Mucosa of rectum (tissue), 2 donors: ENCODE results near the gene RRP36.

ENCODE experiments used
- H3K27ac ChIP-seq, 2 donors: one replicate each; pipeline ENCODE4 v1.7.0; 2013; ENCODE audit warnings: inconsistent platforms in 2 of 2, low read depth in 2 of 2, low read length in 2 of 2
- H3K27me3 ChIP-seq, 2 donors: one replicate each; pipeline ENCODE4 v1.7.0; 2013; ENCODE audit warnings: low read length in 2 of 2; ENCODE audit not compliant: control insufficient read depth in 2 of 2, insufficient read depth in 2 of 2
- H3K36me3 ChIP-seq, 2 donors: one replicate each; pipeline ENCODE4 v1.7.0; 2013; ENCODE audit warnings: low read length in 2 of 2; ENCODE audit not compliant: control insufficient read depth in 2 of 2, insufficient read depth in 2 of 2
- H3K4me1 ChIP-seq, 2 donors: one replicate each; pipeline ENCODE4 v1.7.0; 2013; ENCODE audit warnings: low read length in 2 of 2, mild to moderate bottlenecking in 1 of 2; ENCODE audit not compliant: control insufficient read depth in 2 of 2, insufficient read depth in 2 of 2
- H3K4me3 ChIP-seq, 2 donors: one replicate each; pipeline ENCODE4 v1.7.0; 2013; ENCODE audit warnings: low read length in 2 of 2
- H3K9ac ChIP-seq, 2 donors: one replicate each; pipeline ENCODE4 v1.7.0; 2013; ENCODE audit warnings: low read length in 2 of 2, low read depth in 1 of 2, mild to moderate bottlenecking in 1 of 2
- H3K9me3 ChIP-seq, 2 donors: one replicate each; pipeline ENCODE4 v1.7.0; 2013; ENCODE audit warnings: low read length in 2 of 2; ENCODE audit not compliant: control insufficient read depth in 2 of 2
- donor health status: healthy.
- donor health status: Normal muscosa, but diverticular disease.

RRP36 gene

GRCh38 chr6:43021270-43022047 is at the start of gene RRP36:
RRP36 (plus strand) TSS chr6:43021623; CDS start chr6:43021655, 32 bp downstream.
- Histone ChIP-seq H3K36me3 (peaks cover 37 to 41% of the 10 kb centered on the region in 2 donors), H3K9me3 (no peaks in the 10 kb centered on the region), H3K4me1 (peaks cover 12 to 13% of the 10 kb centered on the region in 2 donors), H3K4me3 (peak within 1 kb of the TSS; percentile 91 to 99), H3K9ac (peak within 1 kb of the TSS; percentile 73 to 84), H3K27ac (peak within 1 kb of the TSS; percentile 54 to 72), H3K27me3 (no peaks in the 10 kb centered on the region)

DNA sequence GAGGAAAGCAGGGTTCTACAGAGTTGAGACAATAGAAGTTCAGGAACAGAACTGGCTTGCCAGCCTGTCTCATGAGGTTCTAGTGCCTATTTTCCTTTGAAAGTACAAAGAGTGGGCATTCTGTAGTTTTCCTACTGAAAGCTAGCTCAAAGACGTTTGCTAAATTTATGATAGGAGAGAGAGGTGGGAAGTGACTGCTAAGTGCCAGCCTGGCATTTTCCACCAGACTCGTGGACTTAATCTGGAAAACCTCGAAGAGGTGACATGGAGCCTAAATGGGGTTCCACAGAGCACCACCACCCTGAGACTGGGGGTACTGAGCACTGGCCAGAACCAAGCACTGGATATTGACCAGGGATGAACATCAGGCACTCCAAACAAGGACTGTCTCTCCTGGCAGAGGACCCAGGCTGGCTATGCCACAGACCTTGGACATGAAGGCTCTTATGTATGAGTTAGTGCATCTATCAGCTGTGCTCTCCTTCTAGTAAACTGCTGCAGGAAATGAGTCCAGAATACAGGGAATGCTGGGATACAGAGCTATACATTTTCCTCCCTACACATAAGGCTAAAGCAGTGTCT is 49.6 kb upstream of the RRP36 start:
- Histone ChIP-seq H3K9ac (no peak overlapping the region), H3K27ac (no peak overlapping the region), H3K36me3 (peaks cover 16 to 20% of the 10 kb centered on the region in 2 donors), H3K4me1 (no peaks in the 10 kb centered on the region), H3K9me3 (no peaks in the 10 kb centered on the region), H3K27me3 (no peaks in the 10 kb centered on the region), H3K4me3 (no peak overlapping the region)

- Histone ChIP-seq H3K9me3 (no peaks in the 10 kb centered on the region), H3K36me3 (peaks cover 10 to 12% of the 10 kb centered on the region in 2 donors), H3K4me1 (peaks cover 4 to 7% of the 10 kb centered on the region in 2 donors), H3K9ac (no peak overlapping the region), H3K27ac (no peak overlapping the region), H3K4me3 (no peak overlapping the region), H3K27me3 (no peaks in the 10 kb centered on the region)
Observed at GRCh38 chr6:42973926-42974325, 47.5 kb upstream of the RRP36 start.

DNA sequence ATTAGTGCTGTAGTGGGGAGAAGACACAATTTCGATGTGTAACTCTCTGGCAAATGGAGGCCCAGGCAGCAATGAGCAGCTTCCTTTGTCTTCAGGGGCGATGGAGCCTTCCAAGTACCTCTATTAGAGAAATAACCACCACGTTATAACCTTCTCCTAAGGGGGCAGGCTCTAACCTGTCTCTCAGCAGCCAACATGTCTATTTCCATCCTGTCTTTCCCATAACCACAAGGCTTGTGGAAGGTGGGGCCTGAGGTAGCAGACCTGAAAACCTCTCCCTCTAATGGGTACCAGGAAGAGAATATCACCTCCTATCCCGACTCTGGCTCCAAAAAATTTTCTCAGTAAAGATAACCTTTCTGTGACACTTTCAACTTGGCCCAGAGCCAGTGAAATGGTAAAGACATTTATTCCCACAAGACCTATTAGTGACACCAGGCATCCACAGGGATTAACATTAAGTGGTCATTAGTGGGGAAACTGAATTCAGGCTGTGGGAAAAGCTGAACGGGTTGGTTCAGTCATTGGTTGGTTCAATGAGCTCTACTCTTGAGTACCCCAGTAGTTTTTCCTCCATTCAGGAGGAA is 46.4 kb upstream of the RRP36 start:
- Histone ChIP-seq H3K27me3 (no peaks in the 10 kb centered on the region), H3K36me3 (peaks cover 6 to 8% of the 10 kb centered on the region in 2 donors), H3K27ac (no peak overlapping the region), H3K4me1 (peaks cover 11 to 12% of the 10 kb centered on the region in 2 donors), H3K9ac (no peak overlapping the region), H3K9me3 (no peaks in the 10 kb centered on the region), H3K4me3 (no peak overlapping the region)

DNA sequence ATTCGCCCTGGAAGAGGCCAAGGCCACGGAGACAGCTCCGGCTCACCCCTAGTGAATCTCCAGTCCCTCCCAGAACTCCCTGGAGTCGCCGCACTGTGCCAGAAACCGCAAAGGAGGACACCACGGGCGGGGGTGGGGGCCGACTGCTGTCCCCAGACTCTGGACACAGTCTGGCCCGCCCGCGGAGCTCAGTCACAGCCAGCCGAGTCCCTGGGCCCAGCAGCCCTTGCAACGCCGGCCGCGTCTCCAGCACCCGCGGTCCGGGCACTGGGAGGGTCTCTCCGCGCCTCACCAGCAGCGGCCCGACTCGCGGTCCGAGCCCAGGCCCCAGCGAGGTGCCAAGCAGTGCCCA is 43.0 kb upstream of the RRP36 start:
- peaks cover 4 to 6% of the 10 kb centered on the region in 2 donors for H3K36me3 ChIP-seq
- H3K4me1 ChIP-seq: peaks cover 12% of the 10 kb centered on the region in 2 donors

DNA sequence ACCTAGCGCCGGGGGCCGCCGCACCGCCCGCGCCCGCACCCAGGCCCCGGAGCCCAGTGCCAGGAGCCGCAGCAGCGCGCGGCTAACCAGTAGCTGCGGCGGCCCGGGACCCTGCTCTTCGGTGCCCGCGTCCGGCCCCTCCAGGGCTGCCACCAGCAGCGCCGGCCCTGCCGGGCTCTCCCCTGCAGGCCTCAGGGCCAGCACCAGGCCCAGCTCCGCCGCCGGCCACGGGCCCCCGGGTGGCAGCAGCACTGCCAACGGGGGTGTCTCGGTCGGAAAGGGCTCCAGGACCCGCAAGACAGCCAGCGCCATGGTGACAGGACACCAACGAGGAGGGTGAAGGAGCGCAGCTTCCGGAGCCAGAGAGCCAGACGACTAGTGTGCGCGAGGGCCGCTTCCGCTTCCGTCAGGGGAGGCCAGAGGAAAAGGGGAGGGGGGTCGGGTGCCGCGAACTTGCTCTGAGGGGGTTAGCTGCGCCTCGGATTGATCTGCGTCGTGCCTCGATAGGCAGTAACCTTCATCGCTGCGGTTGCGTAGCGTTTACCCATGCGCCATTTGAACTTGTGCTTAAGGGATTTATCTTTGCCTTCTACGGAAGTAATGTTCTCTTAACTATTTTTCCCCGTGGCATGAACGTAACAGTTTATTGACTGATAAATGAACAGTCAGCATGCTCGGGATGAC is 42.4 kb upstream of the RRP36 start, which contains the start of gene PEX6:
Gene PEX6, minus strand, starts transcription at position 343 of the 684 bp plus-strand sequence. Its CDS starts 31 bp downstream, at position 312.
- peak within 1 kb of the TSS; percentile 83 to 88 for H3K9ac ChIP-seq
- peak within 1 kb of the TSS; percentile 85 to 95 for H3K4me3 ChIP-seq
- no peaks in the 10 kb centered on the region for H3K27me3 ChIP-seq
- peak within 1 kb of the TSS; percentile 88 to 92 for H3K27ac ChIP-seq
- H3K9me3 ChIP-seq: no peaks in the 10 kb centered on the region
- peaks cover 16% of the 10 kb centered on the region in 2 donors for H3K4me1 ChIP-seq
- H3K36me3 ChIP-seq: peaks cover 2 to 4% of the 10 kb centered on the region in 2 donors

More for the DNA sequence above, 43.0 kb upstream of the RRP36 start:
- peak overlapping the region; percentile 88 to 92 for H3K27ac ChIP-seq
- peak overlapping the region; percentile 85 to 95 for H3K4me3 ChIP-seq
- peak overlapping the region; percentile 83 to 88 for H3K9ac ChIP-seq
- H3K9me3 ChIP-seq: no peaks in the 10 kb centered on the region
- H3K27me3 ChIP-seq: no peaks in the 10 kb centered on the region

GRCh38 chr6:42979523-42980177 is 41.8 kb upstream of the RRP36 start:
- Histone ChIP-seq H3K36me3 (peaks cover 0 to 3% of the 10 kb centered on the region in 2 donors), H3K4me1 (peaks cover 16% of the 10 kb centered on the region in 2 donors), H3K27ac (peak overlapping the region; percentile 88 to 92), H3K9ac (peak overlapping the region; percentile 83 to 88), H3K9me3 (no peaks in the 10 kb centered on the region), H3K4me3 (peak overlapping the region; percentile 85 to 95), H3K27me3 (no peaks in the 10 kb centered on the region)

DNA sequence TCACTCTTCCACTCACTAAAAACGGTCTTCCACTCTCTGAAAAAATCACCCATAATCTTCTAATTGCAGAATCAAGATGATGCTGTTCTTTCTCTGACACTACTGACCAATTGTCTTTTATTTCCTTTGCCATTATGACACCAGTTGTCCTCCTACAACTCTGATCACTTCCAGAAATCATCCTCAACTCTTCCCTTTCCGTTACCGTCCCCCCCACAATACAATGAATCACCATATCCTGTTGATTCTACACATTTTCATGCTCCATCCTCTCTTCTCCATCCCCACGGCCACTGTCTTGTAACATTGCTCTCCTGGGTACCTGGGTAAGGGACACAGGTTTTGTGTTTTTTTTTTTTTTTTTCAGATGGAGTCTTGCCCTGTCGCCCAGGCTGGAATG is 39.6 kb upstream of the RRP36 start:
- H3K9ac ChIP-seq: no peak overlapping the region
- H3K4me3 ChIP-seq: no peak overlapping the region
- no peaks in the 10 kb centered on the region for H3K27me3 ChIP-seq
- H3K9me3 ChIP-seq: no peaks in the 10 kb centered on the region
- no peaks in the 10 kb centered on the region for H3K36me3 ChIP-seq
- H3K27ac ChIP-seq: no peak overlapping the region
- peaks cover 28 to 31% of the 10 kb centered on the region in 2 donors for H3K4me1 ChIP-seq

GRCh38 chr6:42984001-42984923 is 37.2 kb upstream of the RRP36 start, which contains the start of gene PPP2R5D:
PPP2R5D (plus strand) TSS chr6:42984570; CDS start chr6:42984678, 108 bp downstream.
- H3K36me3 ChIP-seq: peaks cover 0 to 6% of the 10 kb centered on the region in 2 donors
- H3K9me3 ChIP-seq: no peaks in the 10 kb centered on the region
- peaks cover 23 to 34% of the 10 kb centered on the region in 2 donors for H3K4me1 ChIP-seq
- peak within 1 kb of the TSS; percentile 64 to 85 for H3K27ac ChIP-seq
- H3K27me3 ChIP-seq: no peaks in the 10 kb centered on the region
- H3K9ac ChIP-seq: peak within 1 kb of the TSS; percentile 81
- peak within 1 kb of the TSS; percentile 68 to 88 for H3K4me3 ChIP-seq
